ENCODE data around the gene SLC44A4.

DNA sequence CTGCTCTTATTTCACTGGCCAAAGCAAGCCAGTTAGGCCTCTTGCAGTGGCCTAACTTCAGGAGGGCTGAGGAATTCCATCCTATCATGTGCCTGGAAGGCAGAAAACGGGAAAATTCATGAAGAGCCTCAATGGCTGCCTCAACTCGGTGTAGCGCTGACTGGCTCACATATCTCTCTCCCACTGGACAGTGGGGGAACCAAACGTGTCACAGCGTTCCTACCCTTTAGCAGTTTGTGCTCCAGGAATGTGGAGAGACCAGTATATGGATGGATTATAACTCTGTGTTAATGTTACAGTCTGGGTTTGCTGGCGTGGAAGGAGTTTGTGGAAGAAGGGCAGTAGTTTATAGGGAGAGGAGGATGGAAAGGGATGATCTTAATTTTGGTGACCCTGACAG lies 37.0 kb upstream of the SLC44A4 start:
- no peak for TF ChIP-seq EZH2 (IDR thresholded peaks at IDR 0.05; ENCODE audit: low read length, unreplicated experiment)
- TF ChIP-seq, protein P1, sequence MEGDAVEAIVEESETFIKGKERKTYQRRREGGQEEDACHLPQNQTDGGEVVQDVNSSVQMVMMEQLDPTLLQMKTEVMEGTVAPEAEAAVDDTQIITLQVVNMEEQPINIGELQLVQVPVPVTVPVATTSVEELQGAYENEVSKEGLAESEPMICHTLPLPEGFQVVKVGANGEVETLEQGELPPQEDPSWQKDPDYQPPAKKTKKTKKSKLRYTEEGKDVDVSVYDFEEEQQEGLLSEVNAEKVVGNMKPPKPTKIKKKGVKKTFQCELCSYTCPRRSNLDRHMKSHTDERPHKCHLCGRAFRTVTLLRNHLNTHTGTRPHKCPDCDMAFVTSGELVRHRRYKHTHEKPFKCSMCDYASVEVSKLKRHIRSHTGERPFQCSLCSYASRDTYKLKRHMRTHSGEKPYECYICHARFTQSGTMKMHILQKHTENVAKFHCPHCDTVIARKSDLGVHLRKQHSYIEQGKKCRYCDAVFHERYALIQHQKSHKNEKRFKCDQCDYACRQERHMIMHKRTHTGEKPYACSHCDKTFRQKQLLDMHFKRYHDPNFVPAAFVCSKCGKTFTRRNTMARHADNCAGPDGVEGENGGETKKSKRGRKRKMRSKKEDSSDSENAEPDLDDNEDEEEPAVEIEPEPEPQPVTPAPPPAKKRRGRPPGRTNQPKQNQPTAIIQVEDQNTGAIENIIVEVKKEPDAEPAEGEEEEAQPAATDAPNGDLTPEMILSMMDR (conservative IDR thresholded peaks at IDR 0.05; ENCODE audit: low read depth, low read length), result no peak
